Liver (tissue), 9 donors: ENCODE measurements around the gene LAMA1. TPM values are rescaled to one million over a fixed set of nuclear protein-coding genes. Genes with fewer than 3 reads are reported as not detected.

Experiments used
- DNase-seq: peaks from one replicate; pipeline ENCODE4 v3.0.0-alpha.2; 2017; ENCODE audit warnings: low spot score
- H3K27ac ChIP-seq, 2 donors: one replicate each; pipeline ENCODE4 v1.7.0; 2013; ENCODE audit warnings: inconsistent platforms in 2 of 2, low read length in 2 of 2, control low read depth in 1 of 2, low read depth in 1 of 2, mild to moderate bottlenecking in 1 of 2
- H3K27me3 ChIP-seq, 4 donors: one replicate each; pipeline versions ENCODE4 v1.6.1 to v1.7.0; 2013; ENCODE audit warnings: low read length in 3 of 4, inconsistent platforms in 1 of 4, mild to moderate bottlenecking in 1 of 4, moderate library complexity in 1 of 4; ENCODE audit not compliant: control insufficient read depth in 4 of 4, insufficient read depth in 4 of 4
- H3K36me3 ChIP-seq, 4 donors: one replicate each; pipeline versions ENCODE4 v1.6.1 to v1.7.0; 2013; ENCODE audit warnings: low read length in 3 of 4, mild to moderate bottlenecking in 3 of 4, low read depth in 1 of 4, moderate library complexity in 1 of 4; ENCODE audit not compliant: control insufficient read depth in 4 of 4, insufficient read depth in 3 of 4
- H3K4me1 ChIP-seq, 4 donors: one replicate each; pipeline versions ENCODE4 v1.6.1 to v1.7.0; 2013; ENCODE audit warnings: low read length in 3 of 4, mild to moderate bottlenecking in 3 of 4, moderate library complexity in 1 of 4; ENCODE audit not compliant: control insufficient read depth in 4 of 4, insufficient read depth in 4 of 4
- H3K4me3 ChIP-seq, 3 donors: one replicate each; pipeline versions ENCODE4 v1.6.1 to v1.7.0; 2013; ENCODE audit warnings: low read length in 3 of 3, control low read depth in 1 of 3, low read depth in 1 of 3, mild to moderate bottlenecking in 1 of 3
- H3K9ac ChIP-seq, 2 donors: one replicate each; pipeline ENCODE4 v1.7.0; 2013; ENCODE audit warnings: low read length in 2 of 2, mild to moderate bottlenecking in 2 of 2, moderate library complexity in 2 of 2, control low read depth in 1 of 2, low read depth in 1 of 2
- H3K9me3 ChIP-seq, 4 donors: one replicate each; pipeline versions ENCODE4 v1.6.1 to v1.7.0; 2013; ENCODE audit warnings: low read length in 3 of 4; ENCODE audit not compliant: control insufficient read depth in 4 of 4
- EGR1 ChIP-seq, 2 donors: IDR thresholded peaks; 2 replicates each; pipeline ENCODE4 v1.6.1; 2016 to 2018; ENCODE audit warnings: antibody characterized with exemption in 2 of 2, low read depth in 2 of 2
- FOXA1 ChIP-seq: IDR thresholded peaks from 2 replicates; pipeline ENCODE4 v1.6.1; 2016; ENCODE audit warnings: antibody characterized with exemption
- FOXA2 ChIP-seq: IDR thresholded peaks from 2 replicates; pipeline ENCODE4 v1.6.1; 2016; ENCODE audit warnings: antibody characterized with exemption
- GABPA ChIP-seq, 2 donors: IDR thresholded peaks in 1 of 2; conservative IDR thresholded peaks in 1 of 2; 2 replicates each; pipeline ENCODE4 v1.6.1; 2016; ENCODE audit warnings: antibody characterized with exemption in 2 of 2, mild to moderate bottlenecking in 1 of 2, moderate library complexity in 1 of 2
- HNF4A ChIP-seq, 2 donors: conservative IDR thresholded peaks; 2 replicates each; pipeline ENCODE4 v1.6.1; 2016; ENCODE audit warnings: antibody characterized with exemption in 2 of 2, mild to moderate bottlenecking in 2 of 2
- HNF4G ChIP-seq: IDR thresholded peaks from 2 replicates; pipeline ENCODE4 v1.6.1; 2016; ENCODE audit warnings: antibody characterized with exemption
- JUND ChIP-seq, 2 donors: IDR thresholded peaks; 2 replicates each; pipeline ENCODE4 v1.6.1; 2016; ENCODE audit warnings: antibody characterized with exemption in 2 of 2
- NR2F2 ChIP-seq: IDR thresholded peaks from 2 replicates; pipeline ENCODE4 v1.6.1; 2016; ENCODE audit warnings: antibody characterized with exemption
- RAD21 ChIP-seq, 2 donors: IDR thresholded peaks; 2 replicates each; pipeline ENCODE4 v1.6.1; 2016; ENCODE audit warnings: antibody characterized with exemption in 2 of 2, mild to moderate bottlenecking in 2 of 2
- RXRA ChIP-seq, 2 donors: IDR thresholded peaks; 2 replicates each; pipeline ENCODE4 v1.6.1; 2017 to 2018; ENCODE audit warnings: antibody characterized with exemption in 2 of 2, mild to moderate bottlenecking in 1 of 2
- SP1 ChIP-seq: IDR thresholded peaks from 2 replicates; pipeline ENCODE4 v1.6.1; 2018; ENCODE audit warnings: antibody characterized with exemption, mild to moderate bottlenecking
- TAF1 ChIP-seq: conservative IDR thresholded peaks from 2 replicates; pipeline ENCODE4 v1.6.1; 2016; ENCODE audit warnings: antibody characterized with exemption, mild to moderate bottlenecking
- YY1 ChIP-seq: IDR thresholded peaks from 2 replicates; pipeline ENCODE4 v1.6.1; 2016; ENCODE audit warnings: antibody characterized with exemption, mild to moderate bottlenecking
- WGBS: extraction: QIAGEN DNeasy Blood & Tissue Kit; methylation state at CpG from one replicate; pipeline ENCODE4 v1.1.7; 2013; 5-methylcytosine and 5-hydroxymethylcytosine counted together
- polyA plus RNA-seq, 2 donors: library from polyadenylated mRNA; stranded (reverse) in 1 of 2; unstranded in 1 of 2; fragments of 200-250 nt in 1 of 2; fragments of >200 nt in 1 of 2; fragmentation: Nextera tagmentation in 1 of 2; extraction: Ambion mirVana in 1 of 2; gene quantifications; one replicate each; pipeline versions ENCODE4 v1.2.1 to v1.2.3, GENCODE V29; 2013 to 2015
- total RNA-seq, 2 donors: library from RNA; depleted of rRNA; stranded (reverse); fragments of >200 nt; gene quantifications; one replicate each; pipeline ENCODE4 v1.2.3, GENCODE V29; 2014
- TF ChIP-seq, protein P1 (sequence below): IDR thresholded peaks from 2 replicates; pipeline ENCODE4 v1.6.1; 2016; ENCODE audit warnings: antibody characterized with exemption
- TF ChIP-seq, protein P2 (sequence below): IDR thresholded peaks from 2 replicates; pipeline ENCODE4 v1.6.1; 2016; ENCODE audit warnings: antibody characterized with exemption, mild to moderate bottlenecking
- TF ChIP-seq, protein P3 (sequence below): fragments of 150-350 bp; IDR thresholded peaks from 2 replicates; pipeline ENCODE4 v1.5.1; 2017; ENCODE audit warnings: improper control_type of control experiment, low read depth, low read length; ENCODE audit not compliant: missing input control
- TF ChIP-seq, protein P4 (sequence below): IDR thresholded peaks from 2 replicates; pipeline ENCODE4 v1.6.1; 2016; ENCODE audit warnings: antibody characterized with exemption
- donor health status: healthy.
- donor health status: healthy.
- donor health status: healthy.
- donor health status: healthy.
- donor health status: healthy.

LAMA1 gene
- total and polyA plus RNA-seq, 4 donors = 0.05 to 0.67 (median 0.43) TPM

DNA sequence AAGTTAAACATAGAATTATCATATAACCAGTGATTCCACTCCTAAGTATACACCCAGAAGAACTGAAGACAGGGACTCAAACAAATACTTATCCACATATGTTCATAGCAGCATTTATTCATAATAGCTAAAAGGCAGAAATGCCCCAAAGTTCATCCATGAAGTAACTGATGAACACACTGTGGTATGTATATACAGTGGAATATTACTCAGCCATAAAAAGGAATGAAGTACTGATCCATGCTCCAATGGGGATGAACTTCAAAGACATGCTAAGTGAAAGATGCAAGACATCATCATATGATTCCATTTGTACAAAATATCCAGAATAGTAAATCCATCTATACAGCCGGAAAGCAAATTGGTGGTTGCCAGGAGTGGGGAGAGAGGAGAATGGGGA, 157.5 kb downstream of the LAMA1 start:
- 95% methylated on average over 1 of the region's 1 CpG for WGBS

DNA sequence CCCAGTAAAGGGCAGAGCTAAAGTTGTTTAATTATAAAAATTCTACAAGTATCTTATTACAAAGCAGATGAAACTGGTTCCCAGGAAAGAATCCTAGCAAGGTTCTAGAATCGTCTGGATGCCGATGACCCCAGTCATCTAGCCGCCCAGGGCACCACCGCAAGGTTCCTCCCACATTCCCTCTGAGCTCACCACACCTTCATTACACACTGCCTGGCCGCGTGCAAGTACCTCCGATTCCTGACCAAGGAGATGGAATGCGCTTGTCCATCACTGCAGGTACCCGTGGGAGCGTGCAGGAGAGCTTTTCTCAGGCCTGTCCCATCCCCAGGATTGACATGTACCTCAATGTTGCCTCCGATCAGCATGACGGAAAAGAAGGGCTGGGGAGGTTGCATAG, 158.5 kb downstream of the LAMA1 start:
- peaks cover 0 to 1% (median 0%) of the 10 kb centered on the region in 4 donors for H3K27me3 ChIP-seq
- no peaks in the 10 kb centered on the region for H3K36me3 ChIP-seq
- no peak overlapping the region for H3K4me3 ChIP-seq
- no peak overlapping the region for H3K27ac ChIP-seq
- H3K4me1 ChIP-seq = no peaks in the 10 kb centered on the region
- TF ChIP-seq, protein P1, sequence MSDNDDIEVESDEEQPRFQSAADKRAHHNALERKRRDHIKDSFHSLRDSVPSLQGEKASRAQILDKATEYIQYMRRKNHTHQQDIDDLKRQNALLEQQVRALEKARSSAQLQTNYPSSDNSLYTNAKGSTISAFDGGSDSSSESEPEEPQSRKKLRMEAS = no peak
- TF ChIP-seq FOXA2 = no peak
- TF ChIP-seq HNF4A (conservative IDR thresholded peaks at IDR 0.05) = no peak
- TF ChIP-seq, protein P2, sequence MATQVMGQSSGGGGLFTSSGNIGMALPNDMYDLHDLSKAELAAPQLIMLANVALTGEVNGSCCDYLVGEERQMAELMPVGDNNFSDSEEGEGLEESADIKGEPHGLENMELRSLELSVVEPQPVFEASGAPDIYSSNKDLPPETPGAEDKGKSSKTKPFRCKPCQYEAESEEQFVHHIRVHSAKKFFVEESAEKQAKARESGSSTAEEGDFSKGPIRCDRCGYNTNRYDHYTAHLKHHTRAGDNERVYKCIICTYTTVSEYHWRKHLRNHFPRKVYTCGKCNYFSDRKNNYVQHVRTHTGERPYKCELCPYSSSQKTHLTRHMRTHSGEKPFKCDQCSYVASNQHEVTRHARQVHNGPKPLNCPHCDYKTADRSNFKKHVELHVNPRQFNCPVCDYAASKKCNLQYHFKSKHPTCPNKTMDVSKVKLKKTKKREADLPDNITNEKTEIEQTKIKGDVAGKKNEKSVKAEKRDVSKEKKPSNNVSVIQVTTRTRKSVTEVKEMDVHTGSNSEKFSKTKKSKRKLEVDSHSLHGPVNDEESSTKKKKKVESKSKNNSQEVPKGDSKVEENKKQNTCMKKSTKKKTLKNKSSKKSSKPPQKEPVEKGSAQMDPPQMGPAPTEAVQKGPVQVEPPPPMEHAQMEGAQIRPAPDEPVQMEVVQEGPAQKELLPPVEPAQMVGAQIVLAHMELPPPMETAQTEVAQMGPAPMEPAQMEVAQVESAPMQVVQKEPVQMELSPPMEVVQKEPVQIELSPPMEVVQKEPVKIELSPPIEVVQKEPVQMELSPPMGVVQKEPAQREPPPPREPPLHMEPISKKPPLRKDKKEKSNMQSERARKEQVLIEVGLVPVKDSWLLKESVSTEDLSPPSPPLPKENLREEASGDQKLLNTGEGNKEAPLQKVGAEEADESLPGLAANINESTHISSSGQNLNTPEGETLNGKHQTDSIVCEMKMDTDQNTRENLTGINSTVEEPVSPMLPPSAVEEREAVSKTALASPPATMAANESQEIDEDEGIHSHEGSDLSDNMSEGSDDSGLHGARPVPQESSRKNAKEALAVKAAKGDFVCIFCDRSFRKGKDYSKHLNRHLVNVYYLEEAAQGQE = no peak
- no peak for TF ChIP-seq YY1
- TF ChIP-seq RAD21 (IDR thresholded peaks at IDR 0.05) = no peak
- TF ChIP-seq GABPA (IDR thresholded peaks at IDR 0.05 in 1 of 2, conservative IDR thresholded peaks at IDR 0.05 in 1 of 2) = no peak
- TF ChIP-seq, protein P3, sequence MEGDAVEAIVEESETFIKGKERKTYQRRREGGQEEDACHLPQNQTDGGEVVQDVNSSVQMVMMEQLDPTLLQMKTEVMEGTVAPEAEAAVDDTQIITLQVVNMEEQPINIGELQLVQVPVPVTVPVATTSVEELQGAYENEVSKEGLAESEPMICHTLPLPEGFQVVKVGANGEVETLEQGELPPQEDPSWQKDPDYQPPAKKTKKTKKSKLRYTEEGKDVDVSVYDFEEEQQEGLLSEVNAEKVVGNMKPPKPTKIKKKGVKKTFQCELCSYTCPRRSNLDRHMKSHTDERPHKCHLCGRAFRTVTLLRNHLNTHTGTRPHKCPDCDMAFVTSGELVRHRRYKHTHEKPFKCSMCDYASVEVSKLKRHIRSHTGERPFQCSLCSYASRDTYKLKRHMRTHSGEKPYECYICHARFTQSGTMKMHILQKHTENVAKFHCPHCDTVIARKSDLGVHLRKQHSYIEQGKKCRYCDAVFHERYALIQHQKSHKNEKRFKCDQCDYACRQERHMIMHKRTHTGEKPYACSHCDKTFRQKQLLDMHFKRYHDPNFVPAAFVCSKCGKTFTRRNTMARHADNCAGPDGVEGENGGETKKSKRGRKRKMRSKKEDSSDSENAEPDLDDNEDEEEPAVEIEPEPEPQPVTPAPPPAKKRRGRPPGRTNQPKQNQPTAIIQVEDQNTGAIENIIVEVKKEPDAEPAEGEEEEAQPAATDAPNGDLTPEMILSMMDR = no peak
- TF ChIP-seq JUND (IDR thresholded peaks at IDR 0.05) = no peak
- TF ChIP-seq EGR1 (IDR thresholded peaks at IDR 0.05; ENCODE audit: low read depth in 2 of 2) = no peak
- TF ChIP-seq, protein P4, sequence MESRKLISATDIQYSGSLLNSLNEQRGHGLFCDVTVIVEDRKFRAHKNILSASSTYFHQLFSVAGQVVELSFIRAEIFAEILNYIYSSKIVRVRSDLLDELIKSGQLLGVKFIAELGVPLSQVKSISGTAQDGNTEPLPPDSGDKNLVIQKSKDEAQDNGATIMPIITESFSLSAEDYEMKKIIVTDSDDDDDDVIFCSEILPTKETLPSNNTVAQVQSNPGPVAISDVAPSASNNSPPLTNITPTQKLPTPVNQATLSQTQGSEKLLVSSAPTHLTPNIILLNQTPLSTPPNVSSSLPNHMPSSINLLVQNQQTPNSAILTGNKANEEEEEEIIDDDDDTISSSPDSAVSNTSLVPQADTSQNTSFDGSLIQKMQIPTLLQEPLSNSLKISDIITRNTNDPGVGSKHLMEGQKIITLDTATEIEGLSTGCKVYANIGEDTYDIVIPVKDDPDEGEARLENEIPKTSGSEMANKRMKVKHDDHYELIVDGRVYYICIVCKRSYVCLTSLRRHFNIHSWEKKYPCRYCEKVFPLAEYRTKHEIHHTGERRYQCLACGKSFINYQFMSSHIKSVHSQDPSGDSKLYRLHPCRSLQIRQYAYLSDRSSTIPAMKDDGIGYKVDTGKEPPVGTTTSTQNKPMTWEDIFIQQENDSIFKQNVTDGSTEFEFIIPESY = no peak
- TF ChIP-seq RXRA (IDR thresholded peaks at IDR 0.05) = no peak
- no peak for TF ChIP-seq SP1
- TF ChIP-seq FOXA1 = no peak
- no peak for TF ChIP-seq HNF4G
- TF ChIP-seq TAF1 = no peak
- no peak for TF ChIP-seq NR2F2
- no peak overlapping the region for H3K9ac ChIP-seq
- no peak for DNase-seq
- WGBS = 90% methylated on average over 12 of the region's 12 CpGs
- no peaks in the 10 kb centered on the region for H3K9me3 ChIP-seq

More for the DNA sequence above, 157.5 kb downstream of the LAMA1 start:
- Histone ChIP-seq H3K27me3 (no peaks in the 10 kb centered on the region), H3K27ac (no peak overlapping the region), H3K9me3 (no peaks in the 10 kb centered on the region), H3K4me3 (no peak overlapping the region), H3K36me3 (no peaks in the 10 kb centered on the region), H3K9ac (no peak overlapping the region), H3K4me1 (no peaks in the 10 kb centered on the region)
- DNase-seq = no peak
- TF ChIP-seq, protein P3 = no peak
- TF ChIP-seq NR2F2 = no peak
- TF ChIP-seq RXRA (IDR thresholded peaks at IDR 0.05) = no peak
